Stimulated activated CD4-positive, alpha-beta T cell treated with anti-CD3 and anti-CD28 coated beads, Interleukin-2, amount 100 ng/mL, for 4 hours (primary cell): ENCODE measurements around the gene NHERF1.

ENCODE experiments used
- DNase-seq: peaks from one replicate; pipeline ENCODE4 v3.0.0-alpha.2; 2020; ENCODE audit warnings: low read depth

Gene NHERF1

DNA sequence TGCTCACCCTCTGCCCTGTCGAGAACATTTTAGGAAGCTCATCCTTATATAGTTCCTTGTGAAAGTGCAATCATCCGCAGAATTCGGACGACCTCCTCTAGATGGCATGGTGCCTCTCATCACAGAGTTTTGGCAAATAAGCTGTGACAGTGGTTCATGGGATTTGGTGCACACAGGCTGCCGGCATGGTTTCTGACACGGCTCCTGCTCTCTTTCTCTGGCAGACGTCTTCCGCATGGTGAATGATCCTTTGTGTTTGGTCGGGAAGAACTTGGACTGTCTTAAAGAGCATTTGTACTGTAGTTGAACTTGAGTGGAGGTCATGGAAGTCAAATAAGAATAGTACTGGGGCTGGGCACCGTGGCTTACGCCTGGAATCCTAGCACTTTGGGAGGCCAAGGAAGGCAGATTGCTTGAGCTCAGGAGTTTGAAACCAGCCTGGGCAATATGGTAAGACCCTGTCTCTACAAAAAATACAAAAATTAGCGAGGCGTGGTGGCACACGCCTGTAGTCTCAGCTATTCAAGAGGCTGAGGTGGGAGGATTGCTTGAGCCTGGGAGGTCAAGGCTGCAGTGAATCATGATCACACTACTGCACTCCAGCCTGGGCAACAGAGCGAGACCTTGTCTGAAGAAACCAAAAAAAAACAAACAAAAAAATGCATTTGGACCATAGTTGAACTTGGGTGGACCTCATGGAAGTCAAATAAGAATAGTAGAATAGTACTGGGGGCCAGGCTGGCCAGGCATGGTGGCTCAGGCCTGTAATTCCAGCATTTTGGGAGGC, 62.5 kb downstream of the NHERF1 start:
- no peak for DNase-seq

- DNase-seq, result no peak
Measured at GRCh38 chr17:74812109-74813009, 63.9 kb downstream of the NHERF1 start.

DNA sequence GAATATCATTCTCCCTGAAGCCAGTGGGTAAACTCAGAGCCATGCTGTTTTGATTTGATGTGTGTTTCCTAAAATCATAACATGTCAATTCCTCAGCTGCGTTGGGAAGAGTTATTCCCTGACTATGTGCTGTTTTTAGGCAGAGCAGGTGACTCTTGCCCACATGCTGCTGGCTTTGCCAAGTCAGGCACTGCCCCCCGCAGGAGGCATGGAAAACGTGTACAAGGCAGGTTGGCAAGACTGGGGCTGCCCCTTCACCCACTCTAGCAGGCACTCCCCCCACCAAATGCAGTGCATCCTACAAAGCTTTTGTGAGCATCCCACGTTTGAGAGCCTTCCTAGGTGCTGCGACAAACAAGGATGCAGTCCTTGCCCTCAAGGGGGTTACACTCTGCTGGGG, 66.0 kb downstream of the NHERF1 start:
- no peak for DNase-seq

- no peak for DNase-seq
Measured at GRCh38 chr17:74815067-74815466, 66.6 kb downstream of the NHERF1 start.

DNA sequence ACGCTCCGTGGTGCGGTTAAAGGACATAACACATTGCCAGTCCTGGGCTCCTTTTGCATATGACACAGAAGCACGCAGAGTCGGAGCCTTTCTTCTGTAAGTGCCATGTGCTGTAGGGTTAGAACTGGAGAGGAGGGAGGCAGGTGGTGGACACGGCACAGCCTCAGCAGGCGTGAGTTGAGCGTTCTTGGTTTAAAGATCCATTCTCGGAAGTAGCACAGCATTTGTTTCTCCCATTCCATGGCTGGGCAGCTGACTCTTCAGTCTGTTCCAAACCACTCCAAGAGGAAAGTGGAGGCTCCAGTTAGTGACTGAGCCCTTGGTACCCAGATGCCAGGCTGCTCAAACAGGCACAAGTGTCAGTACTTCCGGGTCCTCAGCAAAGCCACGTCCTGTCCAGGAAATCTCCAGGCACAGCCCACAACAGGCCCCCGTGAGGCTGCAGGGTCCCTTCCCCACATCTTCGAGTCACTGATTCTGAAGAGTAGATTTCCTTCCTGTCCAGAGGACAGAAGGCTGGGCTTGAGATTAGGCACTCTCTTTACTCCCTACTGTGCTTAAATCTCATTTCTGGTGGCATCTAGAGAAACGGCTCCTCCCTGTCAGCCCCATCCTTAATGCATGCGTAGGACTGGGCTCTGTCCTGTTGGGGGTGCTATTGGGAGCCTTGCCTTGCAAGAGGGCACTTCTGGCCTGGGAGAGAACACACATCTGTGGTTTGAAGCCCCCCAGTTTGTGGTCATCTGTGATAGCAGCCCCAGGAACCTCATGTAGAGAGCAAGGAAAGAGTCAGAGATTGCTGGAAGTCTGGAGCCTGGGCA, 67.3 kb downstream of the NHERF1 start:
- no peak for DNase-seq

DNA sequence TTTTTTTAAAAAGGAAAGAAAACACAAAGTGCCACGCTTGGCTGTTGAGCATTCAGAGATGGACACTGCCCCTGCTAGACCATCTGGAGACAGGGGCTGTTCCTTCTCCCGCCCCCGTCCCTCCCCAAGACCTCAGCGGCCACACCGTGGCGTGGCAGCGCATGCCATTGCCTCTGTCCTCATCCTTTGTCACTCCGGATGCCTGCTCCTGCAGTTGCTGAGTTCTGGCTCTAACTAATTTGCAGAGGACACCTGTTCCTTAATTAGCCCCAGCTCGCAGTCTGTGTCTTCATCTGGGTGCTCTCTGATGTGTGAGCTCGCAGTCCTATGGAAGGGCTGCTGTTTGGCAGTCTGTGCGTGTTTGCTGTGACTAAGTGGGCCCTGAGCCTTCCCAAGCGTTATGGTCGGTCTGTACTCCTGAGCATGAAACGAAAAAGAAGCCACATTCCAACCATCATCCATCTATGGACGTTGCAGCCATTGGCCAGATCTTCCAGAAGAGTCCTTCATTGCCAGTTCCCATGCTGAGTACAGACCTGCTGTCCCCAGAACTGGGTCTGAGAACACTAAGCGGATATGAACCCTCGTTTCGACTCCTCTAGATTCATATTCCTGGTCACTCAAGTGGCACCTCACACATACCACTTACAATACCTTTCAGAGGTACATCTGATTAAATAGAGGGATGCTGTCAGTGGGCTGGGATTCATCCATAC, 68.6 kb downstream of the NHERF1 start:
- no peak for DNase-seq

DNA sequence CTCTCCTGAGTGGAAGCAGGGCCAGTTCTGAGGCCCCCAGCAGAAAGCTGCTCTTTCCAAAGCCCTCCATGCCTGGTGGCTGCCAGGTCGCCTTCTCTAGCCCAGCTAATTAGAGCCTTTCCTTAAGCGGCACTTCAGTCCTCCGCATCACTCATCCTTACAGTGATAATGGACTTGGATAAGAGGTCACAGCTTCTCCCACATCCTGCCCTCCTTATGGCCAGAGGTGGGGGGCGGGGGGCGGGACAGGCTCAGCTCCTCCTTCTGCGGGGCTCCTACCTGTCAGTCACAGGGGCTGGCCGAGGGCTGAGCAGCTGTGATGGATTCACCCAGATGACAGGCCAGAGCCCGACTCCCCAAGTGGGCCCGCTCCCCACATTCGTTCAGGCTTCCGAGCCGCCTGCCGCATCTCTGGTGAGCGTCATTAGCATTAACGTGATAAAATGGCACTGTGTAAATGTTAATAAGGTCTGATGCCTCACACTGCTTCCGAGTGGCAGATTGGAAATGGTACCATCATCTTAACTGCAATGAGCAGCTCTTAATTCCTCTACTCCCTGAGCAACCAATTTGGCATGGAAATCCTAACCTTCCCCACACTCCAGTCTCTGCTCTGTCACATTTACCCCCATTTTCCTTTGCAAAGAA, 70.0 kb downstream of the NHERF1 start:
- no peak for DNase-seq
